Type B pancreatic cell (in vitro differentiated cells): ENCODE results near the gene OR2T6. TPM values are rescaled to one million over a fixed set of nuclear protein-coding genes. Genes with fewer than 3 reads are reported as not detected.

ENCODE experiments used
- DNase-seq: peaks from one replicate; pipeline ENCODE4 v3.0.0; 2021; ENCODE audit warnings: mixed read lengths; ENCODE audit not compliant: unreplicated experiment; ENCODE audit errors: extremely low spot score
- H3K27ac Mint-ChIP-seq: 2 replicates; pipeline ENCODE4 v1.8.0; 2021; ENCODE audit warnings: mild to moderate bottlenecking, mixed read lengths
- H3K27me3 Mint-ChIP-seq: 2 replicates; pipeline ENCODE4 v1.8.0; 2021; ENCODE audit warnings: mixed read lengths
- H3K36me3 Mint-ChIP-seq: 2 replicates; pipeline ENCODE4 v1.8.0; 2021; ENCODE audit warnings: mixed read lengths
- H3K4me1 Mint-ChIP-seq: one replicate; pipeline ENCODE4 v1.8.0; 2021; ENCODE audit warnings: mixed read lengths; ENCODE audit not compliant: unreplicated experiment
- H3K4me3 Mint-ChIP-seq: 2 replicates; pipeline ENCODE4 v1.8.0; 2021; ENCODE audit warnings: mild to moderate bottlenecking, mixed read lengths
- H3K9me3 Mint-ChIP-seq: 2 replicates; pipeline ENCODE4 v1.8.0; 2021; ENCODE audit warnings: mixed read lengths
- long read RNA-seq: library from polyadenylated mRNA; unstranded; transcript quantifications from one replicate; pipeline ENCODE4 v2.0.0, GENCODE V29; 2020
- total RNA-seq: library from RNA; stranded (reverse); gene quantifications from 2 replicates; pipeline ENCODE4 v1.2.1, GENCODE V29; 2021; ENCODE audit warnings: low replicate concordance
- TF ChIP-seq, protein P1 (sequence below): fragments of 200-600 bp; sonication (generic); conservative IDR thresholded peaks from 2 replicates; pipeline ENCODE4 v1.5.0; 2021; ENCODE audit warnings: antibody characterized with exemption, mild to moderate bottlenecking

The OR2T6 gene, protein sequence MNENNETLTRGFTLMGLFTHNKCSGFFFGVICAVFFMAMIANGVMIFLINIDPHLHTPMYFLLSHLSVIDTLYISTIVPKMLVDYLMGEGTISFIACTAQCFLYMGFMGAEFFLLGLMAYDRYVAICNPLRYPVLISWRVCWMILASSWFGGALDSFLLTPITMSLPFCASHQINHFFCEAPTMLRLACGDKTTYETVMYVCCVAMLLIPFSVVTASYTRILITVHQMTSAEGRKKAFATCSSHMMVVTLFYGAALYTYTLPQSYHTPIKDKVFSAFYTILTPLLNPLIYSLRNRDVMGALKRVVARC
- not detected in 2 replicates for total RNA-seq
- long read RNA-seq = 0 reads

DNA sequence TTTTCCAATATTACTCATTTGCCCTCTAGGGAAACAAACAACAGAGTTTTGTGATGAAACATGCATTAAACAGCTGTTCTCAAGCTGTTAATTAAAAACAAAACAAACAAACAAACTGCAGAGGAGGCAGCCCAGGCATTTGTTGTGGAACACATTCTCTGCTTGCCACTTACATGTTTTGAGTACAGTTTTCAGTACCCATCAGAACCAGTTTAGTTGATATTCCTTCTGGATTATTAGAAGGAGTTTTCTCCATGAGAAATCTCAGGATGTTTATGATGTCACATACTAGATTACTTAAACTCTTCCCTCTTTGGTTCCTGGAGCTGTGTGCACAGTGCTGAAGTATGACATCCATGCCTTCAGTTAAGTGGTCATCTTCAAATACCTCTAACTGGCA, at the start of gene OR2T6:
OR2T6 (plus strand) TSS at position 301 of the 400 bp plus-strand sequence. CDS start 11,863 bp downstream, outside the sequence.
- Mint-ChIP-seq H3K4me1 (no peaks in the 10 kb centered on the region), H3K27me3 (no peaks in the 10 kb centered on the region), H3K36me3 (no peaks in the 10 kb centered on the region), H3K27ac (no peak within 1 kb of the TSS), H3K9me3 (peaks cover 12% of the 10 kb centered on the region), H3K4me3 (no peak within 1 kb of the TSS)
- TF ChIP-seq, protein P1, sequence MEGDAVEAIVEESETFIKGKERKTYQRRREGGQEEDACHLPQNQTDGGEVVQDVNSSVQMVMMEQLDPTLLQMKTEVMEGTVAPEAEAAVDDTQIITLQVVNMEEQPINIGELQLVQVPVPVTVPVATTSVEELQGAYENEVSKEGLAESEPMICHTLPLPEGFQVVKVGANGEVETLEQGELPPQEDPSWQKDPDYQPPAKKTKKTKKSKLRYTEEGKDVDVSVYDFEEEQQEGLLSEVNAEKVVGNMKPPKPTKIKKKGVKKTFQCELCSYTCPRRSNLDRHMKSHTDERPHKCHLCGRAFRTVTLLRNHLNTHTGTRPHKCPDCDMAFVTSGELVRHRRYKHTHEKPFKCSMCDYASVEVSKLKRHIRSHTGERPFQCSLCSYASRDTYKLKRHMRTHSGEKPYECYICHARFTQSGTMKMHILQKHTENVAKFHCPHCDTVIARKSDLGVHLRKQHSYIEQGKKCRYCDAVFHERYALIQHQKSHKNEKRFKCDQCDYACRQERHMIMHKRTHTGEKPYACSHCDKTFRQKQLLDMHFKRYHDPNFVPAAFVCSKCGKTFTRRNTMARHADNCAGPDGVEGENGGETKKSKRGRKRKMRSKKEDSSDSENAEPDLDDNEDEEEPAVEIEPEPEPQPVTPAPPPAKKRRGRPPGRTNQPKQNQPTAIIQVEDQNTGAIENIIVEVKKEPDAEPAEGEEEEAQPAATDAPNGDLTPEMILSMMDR = no peak
- DNase-seq = no peak

DNA sequence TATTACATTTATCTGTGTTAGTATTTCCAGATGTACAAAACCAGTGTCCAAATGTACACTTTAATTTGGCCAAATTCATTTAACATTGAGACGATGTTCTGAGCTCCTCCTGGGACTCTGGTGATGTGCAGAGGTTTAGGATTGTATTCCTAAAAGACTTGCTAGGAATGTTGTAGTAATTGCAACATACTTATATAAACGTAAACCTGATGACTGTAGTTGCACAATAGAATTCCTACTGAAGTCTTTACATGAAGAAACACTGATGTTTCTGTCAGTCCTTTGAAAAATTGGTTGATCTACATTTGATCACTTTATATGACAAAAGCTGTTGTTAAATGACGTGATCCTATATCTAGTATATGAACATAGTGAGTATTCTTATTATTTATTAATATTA, 32.1 kb upstream of the OR2T6 start:
- H3K4me1 Mint-ChIP-seq = no peaks in the 10 kb centered on the region
- H3K4me3 Mint-ChIP-seq = no peak overlapping the region
- H3K9me3 Mint-ChIP-seq = no peaks in the 10 kb centered on the region
- no peaks in the 10 kb centered on the region for H3K27me3 Mint-ChIP-seq
- no peak for DNase-seq
- H3K27ac Mint-ChIP-seq = no peak overlapping the region
- H3K36me3 Mint-ChIP-seq = no peaks in the 10 kb centered on the region
- TF ChIP-seq, protein P1 = no peak

DNA sequence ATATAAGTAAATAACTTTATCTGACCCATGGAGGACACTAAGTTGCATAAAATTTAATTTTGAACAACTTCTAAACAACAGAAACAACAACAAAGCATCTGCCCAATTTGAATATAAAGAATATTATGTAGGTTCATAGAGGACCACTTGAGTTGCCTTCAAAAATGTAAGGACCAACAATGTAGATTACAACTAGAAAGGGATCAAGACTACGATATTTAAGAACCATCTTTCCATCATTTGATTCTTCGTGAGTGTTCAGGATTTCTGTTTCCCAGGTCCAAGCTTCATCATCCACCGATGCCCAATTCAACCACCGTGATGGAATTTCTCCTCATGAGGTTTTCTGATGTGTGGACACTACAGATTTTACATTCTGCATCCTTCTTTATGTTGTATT, 27.1 kb upstream of the OR2T6 start, which contains the start of gene OR14C36:
OR14C36 (plus strand) TSS at position 301 of the 400 bp plus-strand sequence; CDS start at position 301, 0 bp downstream.
- no peak within 1 kb of the TSS for H3K4me3 Mint-ChIP-seq
- no peaks in the 10 kb centered on the region for H3K36me3 Mint-ChIP-seq
- TF ChIP-seq, protein P1 = no peak
- H3K27ac Mint-ChIP-seq = no peak within 1 kb of the TSS
- H3K9me3 Mint-ChIP-seq = peaks cover 5% of the 10 kb centered on the region
- H3K4me1 Mint-ChIP-seq = no peaks in the 10 kb centered on the region
- no peak for DNase-seq
- no peaks in the 10 kb centered on the region for H3K27me3 Mint-ChIP-seq

DNA sequence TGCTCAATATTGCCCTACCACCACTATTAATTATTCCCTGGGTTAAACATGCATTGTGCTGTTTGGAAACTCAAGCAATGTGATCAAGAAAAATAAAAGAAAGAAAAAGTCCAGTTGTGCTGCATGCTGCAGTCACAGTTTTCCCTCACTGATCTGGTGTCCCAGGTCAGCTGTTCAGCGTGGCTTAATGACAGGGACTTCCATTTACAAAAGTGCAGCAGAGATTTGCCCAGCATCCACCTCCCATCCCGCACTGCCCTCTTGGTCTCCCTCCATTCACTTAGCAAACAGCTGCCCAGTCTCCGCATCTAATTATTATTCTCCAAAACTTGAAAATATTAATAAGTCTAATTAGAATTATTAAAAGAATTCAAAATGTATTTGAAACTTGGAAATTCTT, 16.1 kb upstream of the OR2T6 start:
- Mint-ChIP-seq H3K36me3 (no peaks in the 10 kb centered on the region), H3K27me3 (no peaks in the 10 kb centered on the region), H3K4me3 (no peak overlapping the region), H3K4me1 (no peaks in the 10 kb centered on the region), H3K27ac (no peak overlapping the region), H3K9me3 (peaks cover 5% of the 10 kb centered on the region)
- no peak for DNase-seq
- TF ChIP-seq, protein P1 = no peak

DNA sequence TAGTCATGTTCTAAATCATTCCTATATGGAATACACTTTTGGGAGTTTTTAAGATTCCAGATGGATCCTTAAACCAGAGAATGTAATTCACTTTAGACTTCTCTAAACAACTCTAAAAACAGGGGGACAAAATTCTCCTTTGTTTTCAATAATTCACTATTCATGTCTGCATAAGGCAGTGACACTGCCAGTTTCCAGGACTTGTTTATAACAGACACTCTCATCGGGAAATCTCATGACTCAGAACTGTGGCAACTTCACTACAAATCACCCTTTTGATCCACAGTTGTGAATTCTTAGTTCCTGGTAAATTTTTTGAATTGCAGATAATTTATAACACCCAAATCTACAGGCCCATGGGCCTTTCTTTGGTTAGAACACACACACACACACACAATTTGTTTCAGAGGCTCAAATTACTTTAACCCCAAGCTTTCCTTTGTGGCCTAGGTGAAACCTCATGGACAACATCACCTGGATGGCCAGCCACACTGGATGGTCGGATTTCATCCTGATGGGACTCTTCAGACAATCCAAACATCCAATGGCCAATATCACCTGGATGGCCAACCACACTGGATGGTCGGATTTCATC, 14.3 kb upstream of the OR2T6 start, which contains the start of gene OR2T4:
OR2T4 (plus strand) TSS at position 545 of the 595 bp plus-strand sequence; CDS start at position 545, 0 bp downstream.
- DNase-seq = no peak
- TF ChIP-seq, protein P1 = no peak
- Mint-ChIP-seq H3K27ac (no peak within 1 kb of the TSS), H3K36me3 (no peaks in the 10 kb centered on the region), H3K4me1 (no peaks in the 10 kb centered on the region), H3K4me3 (no peak within 1 kb of the TSS), H3K9me3 (peaks cover 5% of the 10 kb centered on the region), H3K27me3 (no peaks in the 10 kb centered on the region)
